Measurements from ENCODE around the gene HDDC2. TPM values are rescaled to one million over a fixed set of nuclear protein-coding genes. Genes with fewer than 3 reads are reported as not detected.

HDDC2 gene
- total and polyA plus RNA-seq, 2 of the 8 experiments (the other 6 are each of a cell fraction or from before 2014, with no cell fraction given) = 89.3 to 129 TPM

GRCh38 chr6:125316621-125317020, 14.9 kb upstream of the HDDC2 start:
- no peak overlapping the region for H4K91ac ChIP-seq (replicated peaks; ENCODE audit: insufficient read length, low read length)
- no peak overlapping the region for H3K4ac ChIP-seq (replicated peaks; ENCODE audit: insufficient read length, low read depth, low read length)
- no peak overlapping the region for H2BK15ac ChIP-seq (ENCODE audit: low read length)
- no peak overlapping the region for H2BK5ac ChIP-seq (ENCODE audit: low read depth, low read length)
- 88% methylated on average over 9 of the region's 9 CpGs; no CpG with 5 or more reads in 1 of the 2 experiments for WGBS, 2 experiments (ENCODE audit: extremely low coverage in 1 of 2, insufficient coverage in 1 of 2, insufficient read length in 1 of 2, insufficient replicate concordance in 2 of 2, low coverage in 1 of 2, low lambda C conversion rate in 2 of 2, missing lambda C conversion rate in 1 of 2)
- no peaks in the 10 kb centered on the region for H3K36me3 ChIP-seq (ENCODE audit: control insufficient read depth in 2 of 4, insufficient read depth in 4 of 4, low read length in 3 of 4)
- FAIRE-seq (no peak), DNase-seq (ENCODE audit: low read depth in 1 of 2, low spot score in 2 of 2) (no peak)
- H3K9me3 ChIP-seq (ENCODE audit: insufficient read depth in 2 of 2, low read depth in 1 of 2, low read length in 1 of 2) = no peaks in the 10 kb centered on the region
- H3K23me2 ChIP-seq (ENCODE audit: low read depth, low read length) = no peaks in the 10 kb centered on the region
- no peaks in the 10 kb centered on the region for H3K79me2 ChIP-seq (ENCODE audit: control insufficient read depth in 1 of 2, insufficient read depth in 2 of 2, low read length in 2 of 2)
- H3K27ac ChIP-seq (ENCODE audit: low read depth, low read length) = no peak overlapping the region
- no peak overlapping the region for H3K4me3 ChIP-seq (ENCODE audit: extremely low read depth in 1 of 4, insufficient read depth in 2 of 4, low read depth in 3 of 4, low read length in 4 of 4)
- H2AK5ac ChIP-seq (ENCODE audit: low read depth, low read length) = no peak overlapping the region
- no peak overlapping the region for H4K8ac ChIP-seq (ENCODE audit: extremely low read depth, insufficient read depth, low read length)
- H4K5ac ChIP-seq (ENCODE audit: insufficient read length, low read depth, low read length) = no peak overlapping the region
- no peak overlapping the region for H3K14ac ChIP-seq (ENCODE audit: insufficient read length)
- H2BK120ac ChIP-seq (replicated peaks; ENCODE audit: low read depth, low read length) = no peak overlapping the region
- ChIA-PET POLR2A (ENCODE audit: partially characterized antibody) (no interaction called here), CTCF (ENCODE audit: partially characterized antibody) (interaction anchor here (0.8 to 9.6 kb wide), 11 partner anchors 157 to 469 kb away, joined by 3 to 120 read pairs (median 5); no protein-coding TSS in a partner anchor)
- no peak overlapping the region for H3K4me2 ChIP-seq (ENCODE audit: insufficient read depth in 1 of 2, low read depth in 2 of 2, low read length in 2 of 2)
- H3K4me1 ChIP-seq (replicated peaks in 1 of 4; ENCODE audit: control insufficient read depth in 3 of 4, insufficient read depth in 4 of 4, low read length in 3 of 4) = no peaks in the 10 kb centered on the region
- H2BK20ac ChIP-seq (ENCODE audit: low read length) = no peak overlapping the region
- H3K9ac ChIP-seq (replicated peaks in 1 of 4; ENCODE audit: extremely low read depth in 1 of 4, low read depth in 3 of 4, low read length in 3 of 4) = no peak overlapping the region
- H3K18ac ChIP-seq (ENCODE audit: extremely low read depth, low read length) = no peak overlapping the region
- H2AFZ ChIP-seq (ENCODE audit: low read length) = peak overlapping the region; percentile 61; the same call in 1 of the 2 replicates
- no peak overlapping the region for H3K56ac ChIP-seq (replicated peaks; ENCODE audit: insufficient read length, low read depth, low read length)
- H3K23ac ChIP-seq (ENCODE audit: insufficient read length) = no peak overlapping the region
- peak overlapping the region; percentile 30; the same call in 1 of the 2 replicates for H2BK12ac ChIP-seq (ENCODE audit: low read depth, low read length)
- no peaks in the 10 kb centered on the region for H3K79me1 ChIP-seq (ENCODE audit: low read depth, low read length)
- H3K27me3 ChIP-seq (replicated peaks in 1 of 4; ENCODE audit: control insufficient read depth in 3 of 4, extremely low read depth in 1 of 4, insufficient read depth in 3 of 4, low read length in 3 of 4) = no peaks in the 10 kb centered on the region
- H4K20me1 ChIP-seq (replicated peaks in 1 of 2; ENCODE audit: control insufficient read depth in 1 of 2, insufficient read depth in 2 of 2, low read length in 2 of 2) = no peaks in the 10 kb centered on the region
- no peak for TF ChIP-seq SUZ12 (IDR thresholded peaks at IDR 0.05; ENCODE audit: low read length)
- TF ChIP-seq KDM1A (IDR thresholded peaks at IDR 0.05; ENCODE audit: borderline replicate concordance, low read length) = no peak
- TF ChIP-seq EGR1 (IDR thresholded peaks at IDR 0.05; ENCODE audit: borderline replicate concordance, low read depth, low read length) = no peak
- TF ChIP-seq CEBPB (IDR thresholded peaks at IDR 0.05; ENCODE audit: low read depth, low read length) = no peak
- no peak for TF ChIP-seq SIX5 (IDR thresholded peaks at IDR 0.05; ENCODE audit: low read depth, low read length)
- TF ChIP-seq GABPA (IDR thresholded peaks at IDR 0.05; ENCODE audit: borderline replicate concordance, insufficient read depth, low read length) = no peak
- TF ChIP-seq HDAC2 (IDR thresholded peaks at IDR 0.05; ENCODE audit: borderline replicate concordance in 1 of 2, low read depth in 2 of 2, low read length in 2 of 2) = no peak
- no peak for TF ChIP-seq CBX8 (IDR thresholded peaks at IDR 0.05; ENCODE audit: borderline replicate concordance, low read depth, low read length)
- TF ChIP-seq POLR2AphosphoS5 (IDR thresholded peaks at IDR 0.05; ENCODE audit: low read depth, low read length) = no peak
- TF ChIP-seq SIRT6 (IDR thresholded peaks at IDR 0.05; ENCODE audit: low read length) = no peak
- no peak for TF ChIP-seq MAX (IDR thresholded peaks at IDR 0.05)
- no peak for TF ChIP-seq EZH2 (IDR thresholded peaks at IDR 0.05; ENCODE audit: low read depth, low read length, severe bottlenecking)
- no peak for TF ChIP-seq EP300 (IDR thresholded peaks at IDR 0.05; ENCODE audit: borderline replicate concordance in 1 of 2, low read depth in 2 of 2, low read length in 2 of 2)
- TF ChIP-seq BACH1 (IDR thresholded peaks at IDR 0.05; ENCODE audit: low read length) = no peak
- TF ChIP-seq SP4 (IDR thresholded peaks at IDR 0.05; ENCODE audit: low read length) = no peak

Measured in H1 (cell line).